NCI-H2029 (cell line): ENCODE measurements around the gene TMTC1.

Source experiments
- DNase-seq: peaks from one replicate; lab custom pipeline; 2025; lab: John Stamatoyannopoulos, UW

The TMTC1 gene

DNA sequence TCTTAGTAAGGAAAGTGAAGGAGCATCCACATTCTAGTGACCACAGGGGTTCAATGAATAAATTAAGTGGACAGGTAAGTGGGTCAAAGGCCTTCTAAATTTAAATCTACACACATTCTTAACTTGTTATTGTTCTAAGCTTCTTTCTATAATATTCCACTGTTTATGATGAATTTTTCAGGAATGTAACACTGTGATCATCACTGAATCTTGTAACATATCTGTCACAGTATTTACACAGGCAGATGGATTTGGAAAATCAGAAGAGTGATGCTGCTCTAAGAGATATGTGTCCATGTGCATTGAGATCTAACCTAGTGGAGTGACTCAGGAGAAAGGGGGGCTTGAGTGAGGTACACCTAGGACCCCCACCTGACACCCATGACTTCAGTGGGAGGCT, 170.8 kb downstream of the TMTC1 start:
- DNase-seq: no peak

DNA sequence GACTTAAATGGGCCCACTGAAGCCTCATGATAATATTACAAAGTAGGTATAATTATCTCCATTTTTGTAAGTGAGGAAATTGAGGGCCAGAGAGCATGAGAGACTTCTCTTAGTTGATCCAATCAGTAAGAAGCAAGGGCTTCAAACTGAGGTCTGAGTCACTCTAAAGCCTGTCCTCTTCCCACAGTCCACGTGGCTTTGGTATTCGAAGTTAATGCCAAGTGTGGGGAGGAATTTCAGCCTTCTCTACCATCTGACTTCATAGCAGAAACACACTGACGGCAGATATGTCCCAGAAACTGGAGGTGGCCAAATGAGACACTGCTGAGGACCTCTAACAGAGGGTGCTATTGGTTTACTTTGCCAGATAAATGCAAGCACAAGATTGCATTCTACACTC, 171.8 kb downstream of the TMTC1 start:
- DNase-seq: no peak

DNA sequence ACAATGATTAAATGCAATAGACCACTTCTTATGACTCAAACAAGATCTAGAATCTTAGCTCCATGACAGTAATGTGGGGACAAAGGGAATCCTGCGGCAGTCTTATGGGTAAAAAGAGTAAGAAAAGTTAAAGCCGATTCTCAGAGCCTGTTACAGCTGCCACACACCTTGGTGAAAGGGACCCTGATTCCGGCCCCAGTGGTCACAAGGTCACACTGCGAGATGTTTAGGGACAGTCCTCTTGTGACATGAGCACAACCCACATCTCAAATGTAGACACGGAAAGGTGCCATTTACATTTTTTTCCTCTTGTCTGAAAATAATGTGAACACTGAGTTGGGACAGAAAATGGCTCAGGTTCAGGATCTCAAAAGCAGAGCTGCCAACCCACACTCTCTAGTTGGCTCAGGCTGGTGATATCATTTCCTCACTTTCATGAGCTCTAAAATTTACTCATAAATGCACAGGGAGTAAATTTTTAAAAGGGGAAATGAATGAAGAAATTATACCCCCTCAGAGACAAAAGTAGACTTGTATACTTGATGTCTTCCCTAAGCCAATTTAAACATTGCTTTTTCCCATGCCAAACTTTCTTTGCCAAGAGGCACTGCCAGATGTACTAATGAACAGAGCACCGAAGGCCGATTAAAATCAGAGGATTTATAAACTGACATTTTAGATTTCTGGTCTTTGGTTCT, 173.1 kb downstream of the TMTC1 start:
- DNase-seq: no peak

DNA sequence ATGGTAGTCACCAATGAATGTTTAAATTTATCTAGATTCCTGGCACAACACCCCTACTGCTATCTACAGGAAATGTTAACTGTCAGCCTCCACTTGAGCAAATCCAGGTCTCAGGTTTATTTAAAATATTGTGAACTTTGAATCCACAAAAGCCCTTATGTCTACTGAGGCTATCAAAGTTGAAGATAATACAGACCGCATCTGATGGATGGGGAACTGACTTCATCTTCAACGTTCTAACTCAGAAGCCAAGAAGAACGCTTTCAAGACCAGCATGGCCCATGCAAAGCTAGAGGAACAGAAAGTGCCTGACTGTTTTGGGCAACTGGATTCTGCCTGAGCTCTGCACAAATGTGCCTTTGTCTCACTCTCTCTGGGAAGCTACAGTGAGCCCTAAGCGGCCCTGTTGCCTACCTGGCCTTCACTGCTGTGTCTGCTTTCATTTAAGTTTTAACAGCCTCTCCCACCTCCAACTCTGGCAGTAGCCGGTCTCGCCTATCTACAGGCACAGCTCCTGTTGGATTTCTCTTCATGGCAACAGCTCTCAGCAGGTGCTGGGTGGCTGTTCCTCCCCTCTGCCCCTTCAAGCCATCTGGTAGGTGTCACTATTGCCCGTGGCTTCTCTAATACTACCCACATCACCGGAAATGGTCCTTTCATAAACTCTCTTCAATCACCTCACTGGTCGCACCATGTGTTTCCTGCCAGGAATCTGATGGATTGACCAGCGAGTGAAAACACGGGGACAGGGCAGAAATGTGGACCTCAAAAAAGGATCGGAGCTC, 174.1 kb downstream of the TMTC1 start:
- no peak for DNase-seq

DNA sequence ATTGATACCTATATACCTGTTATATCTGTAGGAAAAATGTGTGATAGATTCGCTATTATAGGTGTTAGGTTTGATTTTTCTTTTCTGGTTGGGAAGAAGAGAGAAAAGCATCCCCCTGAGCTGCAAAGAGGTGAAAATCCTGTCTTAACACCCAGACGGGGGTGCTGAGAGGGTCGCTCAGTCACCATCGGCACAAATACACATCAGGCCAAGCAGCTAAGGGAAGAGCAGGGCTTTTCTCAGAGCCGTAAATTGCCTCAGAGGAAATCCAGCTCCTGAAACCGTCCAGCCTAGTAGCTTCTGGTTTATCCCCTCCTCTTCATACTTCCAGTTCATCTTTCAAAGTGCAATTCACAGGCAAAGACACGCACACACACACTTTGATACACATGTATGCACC, 175.2 kb downstream of the TMTC1 start:
- DNase-seq: no peak

DNA sequence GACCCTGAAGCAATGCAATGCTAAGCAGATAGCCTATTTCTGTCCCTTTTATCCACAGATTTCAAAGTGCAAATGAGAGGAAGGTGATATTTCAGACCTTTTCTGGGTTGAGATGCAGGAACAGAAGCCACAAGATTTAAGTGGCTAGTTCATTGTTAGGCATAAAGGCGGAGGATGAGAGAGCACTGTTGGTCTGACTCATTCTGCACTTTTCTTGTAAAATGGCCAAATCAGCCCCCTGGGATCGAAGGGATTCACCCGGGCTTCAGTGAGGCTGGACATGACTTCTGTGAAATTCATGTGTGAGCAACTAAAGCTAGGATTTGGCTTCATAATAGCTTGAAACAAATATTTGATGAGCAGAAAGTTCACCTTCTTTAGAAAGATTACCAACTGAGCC, 184.4 kb downstream of the TMTC1 start:
- DNase-seq: no peak

DNA sequence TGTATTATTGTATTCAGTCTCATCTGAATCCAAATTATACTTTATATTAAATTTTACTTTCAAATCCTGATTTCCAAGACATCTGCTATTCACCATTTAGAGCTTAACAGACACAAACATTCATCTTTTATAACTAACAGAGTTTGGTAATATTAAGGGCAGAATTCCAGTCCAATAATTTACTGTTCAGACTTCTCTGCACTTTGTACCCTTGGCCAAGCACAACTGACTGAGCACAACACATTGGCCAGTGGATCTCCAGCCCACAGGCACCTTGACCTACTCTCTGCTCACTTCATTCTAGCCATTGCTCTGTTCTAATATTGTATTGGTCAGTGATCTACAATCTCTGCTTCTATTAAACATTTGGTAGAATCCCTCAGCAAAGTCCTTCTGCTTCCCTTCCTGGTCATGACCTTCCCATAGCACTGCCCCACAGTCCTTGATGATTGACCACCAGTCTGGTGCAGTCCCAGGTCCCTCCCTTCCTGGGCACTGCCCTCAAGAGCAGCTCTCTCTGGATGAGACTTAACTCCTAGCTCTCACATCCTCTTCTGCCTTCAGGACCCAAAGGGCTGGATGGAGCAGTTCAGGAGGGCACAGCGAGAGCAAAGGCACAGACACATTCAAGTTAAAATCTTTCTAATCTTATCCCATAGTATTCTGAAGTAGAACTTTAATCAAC, 188.5 kb downstream of the TMTC1 start:
- no peak for DNase-seq

DNA sequence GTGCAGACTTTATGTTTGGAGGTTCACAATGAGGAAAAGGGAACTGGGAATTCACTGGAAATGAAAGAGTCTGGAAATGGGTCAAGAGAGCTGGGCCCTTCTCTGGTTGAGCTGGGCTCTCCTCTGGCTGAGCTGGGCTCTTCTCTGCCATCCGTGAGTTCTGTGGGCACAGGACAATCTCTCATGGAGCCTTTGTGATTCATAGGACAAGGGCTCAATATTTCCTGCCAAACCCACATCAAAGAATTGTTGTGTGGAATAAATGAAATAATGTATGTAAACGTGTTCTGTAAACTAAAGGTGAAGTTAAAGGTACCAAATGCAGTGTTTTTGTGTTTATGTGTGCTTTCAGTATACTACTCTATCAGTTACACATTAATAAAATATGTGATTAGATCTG, 190.7 kb downstream of the TMTC1 start:
- DNase-seq: no peak

DNA sequence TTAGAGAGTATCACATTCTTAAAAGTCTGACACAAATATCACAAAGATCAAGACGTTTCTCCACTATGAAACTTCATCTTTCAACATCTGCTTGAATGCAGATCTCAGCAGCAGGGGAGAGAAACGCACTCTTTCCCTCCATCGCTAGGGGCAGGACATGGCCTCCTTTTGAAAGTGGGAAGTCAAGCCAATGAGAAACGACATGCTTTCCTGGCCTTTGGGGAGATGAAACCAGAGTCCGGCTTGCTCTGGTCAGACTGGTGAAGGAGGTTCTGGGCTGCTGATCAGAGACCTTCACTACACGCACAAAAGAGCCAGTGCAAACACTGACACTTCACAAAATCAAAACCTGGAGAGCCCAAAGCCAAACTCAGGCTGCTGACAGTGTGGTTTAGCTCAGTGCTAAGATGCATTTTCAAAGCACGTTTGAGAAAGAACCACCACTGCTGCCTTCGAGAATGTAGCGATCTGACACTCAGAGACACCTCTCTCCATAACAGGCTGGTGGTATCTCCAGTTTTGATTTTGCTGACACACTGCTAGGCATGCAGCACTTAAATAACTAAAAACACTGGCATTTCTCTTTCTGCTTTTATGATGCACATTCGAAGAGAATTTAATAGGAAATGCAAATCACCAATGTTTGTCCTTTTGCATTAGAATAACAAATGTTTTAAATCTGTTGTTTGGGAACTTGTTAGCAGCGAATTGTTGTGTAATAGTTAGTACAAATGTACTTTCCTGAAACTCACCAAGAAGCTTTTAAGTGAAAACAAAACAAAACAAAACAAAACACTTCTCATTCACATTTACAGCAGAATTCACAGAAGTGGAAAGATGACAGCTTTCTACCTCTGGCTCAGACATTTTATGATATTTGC, 192.4 kb downstream of the TMTC1 start:
- no peak for DNase-seq

DNA sequence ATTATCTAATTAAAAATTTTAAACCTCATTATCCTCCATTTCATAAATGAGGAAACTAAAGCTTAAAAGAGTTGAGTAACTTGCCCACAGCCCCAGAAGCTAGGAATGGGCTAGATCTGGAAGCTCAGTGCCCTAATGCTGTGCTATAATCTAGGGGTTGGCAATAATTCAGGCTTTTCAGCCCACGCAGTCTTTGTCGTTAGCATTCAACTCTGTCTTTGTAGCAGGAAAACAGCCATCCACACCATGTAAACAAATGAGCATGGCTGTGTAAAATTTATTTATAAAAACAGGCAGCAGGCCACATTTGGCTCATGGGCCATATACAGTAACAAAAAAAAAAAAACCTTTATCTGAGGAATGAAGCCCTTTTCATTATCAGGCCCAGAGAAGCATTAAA, 193.9 kb downstream of the TMTC1 start:
- no peak for DNase-seq

DNA sequence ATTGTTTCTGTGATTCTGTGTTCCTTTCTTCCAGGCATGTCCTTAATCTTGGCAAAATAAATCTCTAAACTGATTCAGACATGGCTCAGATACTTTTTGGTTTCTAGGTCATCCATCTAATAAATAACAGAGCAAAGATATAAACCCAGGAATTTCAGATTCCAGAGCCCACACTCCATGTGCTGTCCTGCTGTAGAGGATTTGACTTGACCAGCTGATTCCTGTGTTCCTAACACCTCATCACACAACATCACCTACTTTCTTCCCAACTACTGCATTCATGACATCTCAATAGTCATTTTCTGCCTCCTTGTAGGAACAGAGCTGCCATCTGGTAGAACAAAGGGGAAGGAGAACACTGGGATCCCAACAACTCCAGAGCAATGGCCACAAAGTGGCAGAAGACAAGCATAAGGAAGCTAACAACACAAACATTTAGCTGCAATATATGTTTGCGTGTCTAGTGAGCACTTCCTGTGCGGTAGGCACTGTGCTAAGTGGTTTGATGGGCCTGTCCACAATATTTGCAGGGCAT, 194.4 kb downstream of the TMTC1 start:
- no peak for DNase-seq

DNA sequence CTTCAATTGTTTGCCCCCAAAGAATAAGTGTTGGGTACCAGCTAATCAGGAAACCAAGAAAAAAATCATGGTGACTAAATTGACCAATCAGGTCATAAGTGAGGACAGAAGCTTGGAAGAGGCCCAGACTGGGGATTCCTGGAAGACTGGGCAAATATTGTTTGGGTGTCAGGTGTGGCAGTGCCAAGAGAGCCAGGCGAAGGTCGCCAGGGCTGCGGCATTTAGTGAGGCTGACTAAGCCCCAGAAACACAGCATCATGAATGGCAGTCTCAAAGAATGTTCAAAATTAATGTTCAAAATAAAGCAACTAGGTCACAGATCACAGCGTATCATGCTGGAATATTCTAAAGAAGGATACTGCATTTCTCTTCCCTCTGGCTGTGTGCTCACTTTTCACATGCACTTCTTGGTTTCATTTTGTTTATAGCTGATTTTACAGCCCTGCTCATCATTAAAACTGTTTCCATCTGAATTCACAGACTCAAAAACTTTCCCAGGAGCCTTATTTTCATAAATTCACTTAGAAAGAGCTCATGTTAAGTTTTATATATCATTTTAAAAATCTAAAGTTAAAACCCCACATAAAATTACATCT, 201.0 kb downstream of the TMTC1 start:
- DNase-seq: peak; percentile 38

DNA sequence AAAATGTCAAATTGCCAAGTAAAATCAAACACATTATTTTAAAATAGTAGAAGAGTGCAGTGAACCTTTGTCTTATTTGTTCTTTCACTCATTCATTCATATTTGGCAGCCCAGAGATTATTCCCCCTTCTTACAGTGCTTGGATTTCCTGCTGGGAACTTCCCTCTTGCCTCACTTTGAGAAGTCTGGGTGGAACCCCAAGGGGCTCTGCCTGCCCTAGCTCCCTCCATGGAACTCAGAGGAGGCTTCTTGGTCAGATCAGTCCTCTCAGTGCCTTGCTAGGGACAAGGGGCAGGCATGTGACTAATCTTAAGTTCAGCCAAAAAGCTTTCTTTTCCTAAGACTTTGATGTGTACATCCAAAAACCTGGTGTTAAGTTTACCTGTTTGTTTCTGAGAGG, 201.6 kb downstream of the TMTC1 start:
- DNase-seq: no peak

DNA sequence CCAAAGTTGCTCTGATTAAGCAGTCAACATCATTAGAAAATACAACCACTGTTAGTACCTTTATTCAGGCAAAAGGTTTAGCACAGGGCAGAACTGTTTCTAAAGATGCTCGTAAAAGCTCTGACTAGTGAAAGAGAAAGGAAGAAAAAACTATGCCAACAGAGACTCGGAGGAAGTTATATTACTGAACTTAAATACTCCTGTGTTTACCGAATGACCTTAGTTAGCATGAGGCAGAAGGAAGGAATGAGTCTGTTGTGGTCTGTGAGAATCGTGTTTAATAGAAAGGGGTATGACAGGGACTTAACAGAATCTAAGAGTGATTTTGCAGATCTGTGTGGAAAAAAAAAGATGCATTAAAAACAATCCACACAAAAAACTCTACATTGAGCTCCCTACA, 202.1 kb downstream of the TMTC1 start:
- no peak for DNase-seq

DNA sequence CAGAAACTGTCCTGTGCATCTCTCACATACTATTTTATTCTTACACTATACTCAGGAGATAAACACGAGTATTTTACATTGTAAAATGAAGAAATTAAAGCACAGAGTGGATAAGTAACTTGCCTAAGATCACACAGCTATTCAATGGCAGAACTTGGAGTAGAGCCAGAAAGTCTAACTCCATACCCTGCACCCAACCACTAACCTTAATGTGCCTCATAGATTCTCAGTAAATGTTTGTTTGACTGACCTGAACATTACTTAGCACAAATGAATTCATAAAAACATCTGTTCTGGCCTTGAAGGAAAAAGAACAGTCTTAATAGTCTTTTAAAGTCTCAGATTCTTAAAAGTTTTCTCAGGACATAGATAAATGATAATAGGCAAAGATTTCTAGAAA, 202.8 kb downstream of the TMTC1 start:
- no peak for DNase-seq

DNA sequence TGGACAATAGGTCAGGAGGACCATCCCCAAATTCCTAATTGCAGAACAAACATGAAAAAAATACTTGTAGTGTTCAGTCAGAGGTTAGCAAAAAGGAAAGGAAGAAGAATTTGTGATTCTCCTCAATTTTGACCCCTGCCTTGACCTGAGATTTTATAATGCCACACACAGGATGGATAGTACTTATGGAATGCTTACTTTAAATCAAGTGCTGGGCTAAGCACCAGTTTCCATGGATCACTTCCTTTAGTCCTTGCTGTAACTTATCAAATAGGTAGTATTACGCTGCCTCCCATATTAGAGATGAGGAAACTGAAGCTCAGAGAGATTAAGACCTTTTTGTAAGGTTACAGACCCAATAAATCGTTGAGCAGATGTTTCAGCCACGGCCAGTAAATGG, 205.0 kb downstream of the TMTC1 start:
- DNase-seq: no peak

DNA sequence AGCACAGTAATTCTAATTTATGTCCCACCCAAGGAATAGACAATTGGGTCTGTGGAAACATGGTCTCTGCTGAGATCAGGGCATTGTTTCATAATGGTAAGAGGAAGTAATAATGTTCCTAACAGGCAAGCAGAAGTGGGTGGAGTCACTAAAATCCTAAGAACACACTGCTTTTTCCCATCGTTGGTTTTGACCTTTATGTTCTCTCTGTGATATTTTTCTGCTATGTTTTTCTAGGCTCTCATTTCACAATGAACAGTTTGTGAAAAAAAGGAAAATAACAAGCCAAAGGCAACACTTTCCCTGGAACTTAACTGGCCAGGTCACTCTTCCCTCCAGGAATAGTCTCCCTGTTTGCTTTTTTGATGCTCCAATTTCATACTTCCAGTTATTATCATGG, 205.7 kb downstream of the TMTC1 start:
- no peak for DNase-seq

DNA sequence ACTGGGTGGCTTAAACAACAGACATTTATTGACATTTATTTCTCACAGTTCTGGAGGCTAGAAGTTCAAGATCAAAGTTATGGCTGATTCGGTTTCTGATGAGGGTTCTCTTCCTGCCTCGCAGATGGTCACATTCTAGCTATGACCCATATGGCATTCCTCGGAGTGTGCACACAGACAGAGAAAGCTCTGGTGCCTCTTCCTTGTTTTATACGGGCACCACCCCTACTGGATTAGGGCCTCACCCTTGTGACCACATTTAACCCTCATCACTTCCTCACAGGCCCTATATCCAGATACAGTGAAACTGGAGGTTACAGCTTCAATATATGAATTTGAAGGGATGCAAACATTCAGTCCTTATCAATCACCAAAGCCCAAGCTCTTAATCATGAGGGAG, 209.2 kb downstream of the TMTC1 start:
- no peak for DNase-seq

DNA sequence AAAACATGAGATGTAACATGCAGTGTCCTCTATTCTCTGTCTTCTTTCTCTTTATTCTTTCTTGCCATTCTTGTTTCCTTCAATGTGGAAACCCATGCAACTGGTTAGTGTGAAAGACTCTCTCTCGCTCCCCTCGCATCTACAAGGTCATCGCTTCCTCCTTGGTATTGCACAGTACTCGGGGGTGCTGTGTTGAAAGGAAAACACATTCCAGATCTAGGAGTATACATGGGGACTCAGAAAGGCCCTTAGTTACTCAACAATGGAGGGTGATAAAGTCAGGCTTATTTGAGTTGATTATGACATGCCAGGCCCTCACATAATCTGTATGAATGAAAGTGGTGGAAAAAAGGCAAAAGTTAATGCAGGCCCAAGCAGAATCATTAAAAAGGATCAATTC, 210.8 kb downstream of the TMTC1 start:
- DNase-seq: no peak

DNA sequence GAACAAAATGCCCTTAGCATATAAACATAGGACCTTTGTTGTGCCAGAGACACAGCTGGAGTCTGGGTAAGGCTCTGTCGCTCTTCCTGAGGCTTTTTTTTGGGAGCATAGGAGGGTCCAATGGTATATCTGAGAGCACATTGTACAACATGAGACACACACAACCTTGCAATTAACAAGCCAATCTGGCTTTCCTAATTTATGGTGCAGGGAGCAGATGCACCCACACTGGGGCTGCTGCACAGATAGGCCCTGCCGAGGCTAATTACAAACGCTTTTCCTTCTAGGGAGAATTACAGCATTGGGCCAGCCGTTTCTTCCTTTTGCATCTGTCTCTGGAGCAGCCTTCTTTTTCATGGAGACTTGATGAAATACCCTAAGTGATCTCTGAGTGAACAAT, 211.3 kb downstream of the TMTC1 start:
- no peak for DNase-seq

DNA sequence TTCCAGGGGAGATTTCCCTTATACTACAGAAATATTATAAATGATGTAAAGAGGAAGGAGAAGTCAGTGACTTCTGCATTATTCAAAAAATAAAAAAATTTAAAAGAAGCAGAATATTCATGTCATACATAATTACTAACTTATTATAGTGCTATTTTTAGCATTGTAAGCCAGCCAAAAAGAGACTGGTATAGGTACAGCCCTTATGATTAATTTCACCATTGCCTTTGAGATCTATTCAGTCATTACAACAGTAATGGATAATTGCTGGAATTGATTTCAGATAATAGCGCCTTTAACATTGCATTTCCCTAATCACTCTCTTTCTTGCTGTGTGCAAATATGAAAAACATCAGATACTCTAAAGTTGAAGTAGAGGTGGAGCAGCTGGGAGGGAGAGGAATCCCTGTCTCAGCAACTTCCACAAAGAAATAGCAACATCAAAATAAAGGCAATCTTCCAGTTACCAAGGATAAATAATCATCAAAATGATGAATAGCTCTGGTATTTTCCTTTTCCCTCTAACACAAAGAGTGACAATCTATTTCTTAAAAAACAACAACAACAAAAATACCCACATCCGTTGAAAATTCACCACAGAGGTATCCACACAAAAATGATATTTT, 214.5 kb downstream of the TMTC1 start:
- no peak for DNase-seq
